DOHH2 (cell line): ENCODE data around the gene COL5A2.

Source experiments
- H3F3A ChIP-seq: fragments of 200-600 bp; sonication (generic), shearing (Covaris generic); 2 replicates; pipeline ENCODE4 v1.6.0; 2016; ENCODE audit warnings: antibody characterized with exemption, mild to moderate bottlenecking; ENCODE audit not compliant: control insufficient read depth, insufficient read depth
- H3K27ac ChIP-seq: fragments of 200-600 bp; sonication (generic); 2 replicates; pipeline ENCODE4 v1.5.1; 2014; ENCODE audit warnings: low read depth, mild to moderate bottlenecking, low read length, moderate library complexity
- H3K27me3 ChIP-seq: fragments of 200-600 bp; sonication (generic); 2 replicates; pipeline ENCODE4 v1.6.1; 2014; ENCODE audit warnings: mild to moderate bottlenecking, low read length, mixed read lengths; ENCODE audit not compliant: control insufficient read depth
- H3K36me3 ChIP-seq: fragments of 200-600 bp; sonication (generic); 2 replicates; pipeline ENCODE4 v1.6.1; 2014; ENCODE audit warnings: mild to moderate bottlenecking, low read length, moderate library complexity, mixed read lengths; ENCODE audit not compliant: control insufficient read depth
- H3K4me1 ChIP-seq: fragments of 200-600 bp; sonication (generic); 2 replicates; pipeline ENCODE4 v1.6.1; 2014; ENCODE audit warnings: mild to moderate bottlenecking, low read length, mixed read lengths; ENCODE audit not compliant: control insufficient read depth
- H3K4me2 ChIP-seq: fragments of 200-600 bp; sonication (generic); 2 replicates; pipeline ENCODE4 v1.6.0; 2014; ENCODE audit warnings: mild to moderate bottlenecking, low read length, moderate library complexity
- H3K4me3 ChIP-seq: fragments of 200-600 bp; sonication (generic); 2 replicates; pipeline ENCODE4 v1.5.1; 2014; ENCODE audit warnings: mild to moderate bottlenecking, low read length, mixed read lengths
- H3K79me2 ChIP-seq: fragments of 200-600 bp; sonication (generic); 2 replicates; pipeline ENCODE4 v1.6.1; 2014; ENCODE audit warnings: mild to moderate bottlenecking, low read length, mixed read lengths; ENCODE audit not compliant: control insufficient read depth
- H3K9me2 ChIP-seq: fragments of 200-600 bp; sonication (generic); replicated peaks from 2 replicates; pipeline ENCODE4 v1.6.1; 2014; ENCODE audit warnings: mild to moderate bottlenecking, low read length, mixed read lengths; ENCODE audit not compliant: control insufficient read depth
- H3K9me3 ChIP-seq: fragments of 200-600 bp; sonication (generic); 2 replicates; pipeline ENCODE4 v1.6.1; 2014; ENCODE audit warnings: antibody characterized with exemption, low read length, mixed read lengths; ENCODE audit not compliant: control insufficient read depth, insufficient read depth
- H4K20me1 ChIP-seq: fragments of 200-600 bp; sonication (generic); 2 replicates; pipeline ENCODE4 v1.6.0; 2014; ENCODE audit warnings: low read depth, mild to moderate bottlenecking, antibody characterized with exemption, low read length, moderate library complexity; ENCODE audit not compliant: control insufficient read depth, insufficient read depth
- EZH2phosphoT487 ChIP-seq: fragments of 200-600 bp; sonication (generic); IDR thresholded peaks from 2 replicates; pipeline ENCODE4 v1.6.1; 2017; ENCODE audit warnings: borderline replicate concordance, mild to moderate bottlenecking, antibody characterized with exemption, low read length, moderate library complexity, mixed read lengths
- TF ChIP-seq, protein P1 (sequence below): fragments of 200-600 bp; sonication (generic); IDR thresholded peaks from one replicate; pipeline ENCODE4 v1.5.1; 2014; ENCODE audit warnings: antibody characterized with exemption, mild to moderate bottlenecking, low read depth, low read length; ENCODE audit not compliant: poor library complexity, severe bottlenecking

COL5A2 gene

DNA sequence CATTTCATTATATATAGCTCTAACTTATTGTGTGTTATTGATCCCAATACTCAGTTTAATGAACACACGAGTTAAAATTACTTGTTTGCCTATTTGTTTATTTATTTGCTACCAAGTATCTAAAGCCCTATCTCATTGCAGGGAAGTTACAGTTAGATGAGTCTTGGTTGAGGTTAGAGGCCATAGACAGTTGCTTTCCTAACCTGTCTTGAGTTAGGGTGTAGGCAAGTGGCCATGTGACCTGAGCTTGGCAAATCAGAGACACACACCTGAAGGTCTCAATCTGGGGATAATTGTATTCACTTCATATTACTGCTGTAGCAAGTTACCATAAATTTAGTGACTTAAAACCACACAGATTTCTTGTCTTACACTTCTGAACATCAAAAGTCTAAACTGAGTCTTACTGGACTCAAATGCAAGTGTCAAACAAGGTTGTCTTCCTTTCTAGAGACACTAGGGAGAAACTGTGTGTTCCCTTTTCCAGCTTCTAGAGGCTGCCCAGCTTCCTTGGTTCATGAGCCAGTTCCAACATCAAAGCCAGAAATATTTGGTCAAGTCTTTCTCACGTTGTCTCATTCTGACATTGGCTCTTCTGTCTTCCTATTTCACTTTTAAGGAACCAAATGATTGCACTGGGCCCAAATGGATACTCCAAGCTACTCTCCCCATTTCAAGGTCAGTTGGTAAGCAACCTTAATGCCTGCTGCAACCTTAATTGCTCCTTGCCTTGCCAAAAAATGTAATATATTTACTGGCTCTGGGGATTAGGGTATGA, 165.7 kb downstream of the COL5A2 start:
- Histone ChIP-seq H4K20me1 (no peaks in the 10 kb centered on the region), H3K36me3 (no peaks in the 10 kb centered on the region), H3K9me3 (no peaks in the 10 kb centered on the region), H3K4me1 (no peaks in the 10 kb centered on the region), H3K79me2 (no peaks in the 10 kb centered on the region), H3K27ac (no peak overlapping the region), H3K4me2 (no peak overlapping the region), H3K27me3 (no peaks in the 10 kb centered on the region), H3F3A (no peaks in the 10 kb centered on the region), H3K9me2 (no peaks in the 10 kb centered on the region), H3K4me3 (no peak overlapping the region)
- TF ChIP-seq, protein P1, sequence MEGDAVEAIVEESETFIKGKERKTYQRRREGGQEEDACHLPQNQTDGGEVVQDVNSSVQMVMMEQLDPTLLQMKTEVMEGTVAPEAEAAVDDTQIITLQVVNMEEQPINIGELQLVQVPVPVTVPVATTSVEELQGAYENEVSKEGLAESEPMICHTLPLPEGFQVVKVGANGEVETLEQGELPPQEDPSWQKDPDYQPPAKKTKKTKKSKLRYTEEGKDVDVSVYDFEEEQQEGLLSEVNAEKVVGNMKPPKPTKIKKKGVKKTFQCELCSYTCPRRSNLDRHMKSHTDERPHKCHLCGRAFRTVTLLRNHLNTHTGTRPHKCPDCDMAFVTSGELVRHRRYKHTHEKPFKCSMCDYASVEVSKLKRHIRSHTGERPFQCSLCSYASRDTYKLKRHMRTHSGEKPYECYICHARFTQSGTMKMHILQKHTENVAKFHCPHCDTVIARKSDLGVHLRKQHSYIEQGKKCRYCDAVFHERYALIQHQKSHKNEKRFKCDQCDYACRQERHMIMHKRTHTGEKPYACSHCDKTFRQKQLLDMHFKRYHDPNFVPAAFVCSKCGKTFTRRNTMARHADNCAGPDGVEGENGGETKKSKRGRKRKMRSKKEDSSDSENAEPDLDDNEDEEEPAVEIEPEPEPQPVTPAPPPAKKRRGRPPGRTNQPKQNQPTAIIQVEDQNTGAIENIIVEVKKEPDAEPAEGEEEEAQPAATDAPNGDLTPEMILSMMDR: no peak
- TF ChIP-seq EZH2phosphoT487: no peak

DNA sequence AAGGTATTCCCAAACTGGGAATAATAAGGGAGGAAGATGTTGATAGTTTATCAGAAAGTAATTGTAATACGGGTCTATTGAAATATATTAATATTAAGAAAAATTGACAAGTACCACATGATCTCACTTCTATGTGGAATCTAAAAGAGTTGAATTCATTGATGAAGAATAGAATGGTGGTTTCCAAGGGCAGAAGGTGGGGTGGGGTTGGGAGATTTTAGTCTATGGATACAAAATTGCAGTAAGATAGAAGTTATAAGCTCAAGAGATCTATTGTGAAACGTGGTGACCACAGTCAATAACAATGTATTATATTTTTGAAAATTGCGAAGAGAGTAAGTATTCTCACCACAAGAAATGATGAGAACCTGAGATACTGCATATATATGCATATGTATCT, 166.5 kb downstream of the COL5A2 start:
- H4K20me1 ChIP-seq: no peaks in the 10 kb centered on the region
- H3K4me3 ChIP-seq: no peak overlapping the region
- H3K79me2 ChIP-seq: no peaks in the 10 kb centered on the region
- H3K27ac ChIP-seq: no peak overlapping the region
- no peak overlapping the region for H3K4me2 ChIP-seq
- H3F3A ChIP-seq: no peaks in the 10 kb centered on the region
- H3K4me1 ChIP-seq: no peaks in the 10 kb centered on the region
- H3K27me3 ChIP-seq: no peaks in the 10 kb centered on the region
- no peaks in the 10 kb centered on the region for H3K9me2 ChIP-seq
- H3K36me3 ChIP-seq: no peaks in the 10 kb centered on the region
- H3K9me3 ChIP-seq: no peaks in the 10 kb centered on the region
- no peak for TF ChIP-seq EZH2phosphoT487
- TF ChIP-seq, protein P1: no peak

DNA sequence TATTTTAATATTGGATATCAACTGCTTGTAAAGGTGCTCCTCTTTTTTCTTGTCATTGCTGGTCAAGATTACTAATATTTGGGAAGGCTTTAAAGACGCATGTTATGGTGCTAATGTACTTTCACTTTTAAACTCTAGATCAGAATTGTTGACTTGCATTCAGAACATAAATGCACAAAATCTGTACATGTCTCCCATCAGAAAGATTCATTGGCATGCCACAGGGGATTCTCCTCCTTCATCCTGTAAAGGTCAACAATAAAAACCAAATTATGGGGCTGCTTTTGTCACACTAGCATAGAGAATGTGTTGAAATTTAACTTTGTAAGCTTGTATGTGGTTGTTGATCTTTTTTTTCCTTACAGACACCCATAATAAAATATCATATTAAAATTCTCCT, 167.2 kb downstream of the COL5A2 start:
- no peak for TF ChIP-seq EZH2phosphoT487
- TF ChIP-seq, protein P1: no peak
- Histone ChIP-seq H3K4me2 (no peak overlapping the region), H3F3A (no peaks in the 10 kb centered on the region)

More for the DNA sequence above, 167.2 kb downstream of the COL5A2 start:
- no peaks in the 10 kb centered on the region for H3K79me2 ChIP-seq
- H3K27me3 ChIP-seq: no peaks in the 10 kb centered on the region
- H4K20me1 ChIP-seq: no peaks in the 10 kb centered on the region
- H3K9me3 ChIP-seq: no peaks in the 10 kb centered on the region
- H3K36me3 ChIP-seq: no peaks in the 10 kb centered on the region
- no peak overlapping the region for H3K27ac ChIP-seq
- no peaks in the 10 kb centered on the region for H3K9me2 ChIP-seq
- H3K4me3 ChIP-seq: no peak overlapping the region
- H3K4me1 ChIP-seq: no peaks in the 10 kb centered on the region
